HG03060 (cell line): ENCODE measurements around the gene FAM151A.

Experiments used
- ATAC-seq: cut with Tn5 transposase; IDR thresholded peaks from one replicate; pipeline ENCODE4 v1.9.1; 2021; ENCODE audit warnings: low read depth, moderate number of reproducible peaks; ENCODE audit not compliant: unreplicated experiment

FAM151A gene

GRCh38 chr1:54604572-54605370, 18.6 kb downstream of the FAM151A start:
- ATAC-seq = no peak

GRCh38 chr1:54604051-54604450, 19.3 kb downstream of the FAM151A start:
- ATAC-seq = no peak

GRCh38 chr1:54603241-54603640, 20.1 kb downstream of the FAM151A start:
- no peak for ATAC-seq

- ATAC-seq = no peak
These were observed 20.8 kb downstream of the FAM151A start for GRCh38 chr1:54602554-54602953.

GRCh38 chr1:54601730-54602129, 21.6 kb downstream of the FAM151A start:
- no peak for ATAC-seq

GRCh38 chr1:54600947-54601721, 22.2 kb downstream of the FAM151A start:
- no peak for ATAC-seq

- ATAC-seq = no peak
These were observed 24.0 kb downstream of the FAM151A start for GRCh38 chr1:54599211-54599823.

- ATAC-seq = no peak
These were observed 25.8 kb downstream of the FAM151A start for GRCh38 chr1:54597455-54598030.

- no peak for ATAC-seq
These were observed 26.6 kb downstream of the FAM151A start for GRCh38 chr1:54596756-54597155.

- ATAC-seq = no peak
These were observed 27.3 kb downstream of the FAM151A start for GRCh38 chr1:54595956-54596498.

GRCh38 chr1:54594463-54594862, 28.9 kb downstream of the FAM151A start:
- ATAC-seq = no peak

- ATAC-seq = no peak
These were observed 29.7 kb downstream of the FAM151A start for GRCh38 chr1:54593571-54594160.

GRCh38 chr1:54591127-54591756, 32.1 kb downstream of the FAM151A start:
- no peak for ATAC-seq

- no peak for ATAC-seq
These were observed 34.9 kb downstream of the FAM151A start for GRCh38 chr1:54588377-54588776.

- no peak for ATAC-seq
These were observed 37.9 kb downstream of the FAM151A start for GRCh38 chr1:54585181-54586066.

- ATAC-seq = no peak
These were observed 38.8 kb downstream of the FAM151A start for GRCh38 chr1:54584575-54584974.

GRCh38 chr1:54583871-54584270, 39.5 kb downstream of the FAM151A start:
- no peak for ATAC-seq

- ATAC-seq = no peak
These were observed 40.0 kb downstream of the FAM151A start for GRCh38 chr1:54583307-54583686.
